ENCODE data around the gene CDH22. TPM values are rescaled to one million over a fixed set of nuclear protein-coding genes. Genes with fewer than 3 reads are reported as not detected.

The CDH22 gene
- total and polyA plus RNA-seq, 10 of the 15 experiments (the other 5 are each of a cell fraction or from before 2014, with no cell fraction given) = not detected

- TF ChIP-seq CHD2 (IDR thresholded peaks at IDR 0.05; ENCODE audit: borderline replicate concordance, low read depth, low read length) = no peak
- TF ChIP-seq WRNIP1 (IDR thresholded peaks at IDR 0.05; ENCODE audit: borderline replicate concordance, low read depth, low read length) = no peak
- no peak for TF ChIP-seq ATF2 (IDR thresholded peaks at IDR 0.05; ENCODE audit: low read length)
- TF ChIP-seq RBBP5 (conservative IDR thresholded peaks at IDR 0.05) = no peak
- TF ChIP-seq ZBTB33 (IDR thresholded peaks at IDR 0.05) = no peak
- TF ChIP-seq GATAD2B (conservative IDR thresholded peaks at IDR 0.05; ENCODE audit: low read depth) = no peak
- TF ChIP-seq RB1 (IDR thresholded peaks at IDR 0.05; ENCODE audit: borderline replicate concordance) = no peak
- no peak for TF ChIP-seq SUPT20H (IDR thresholded peaks at IDR 0.05; ENCODE audit: borderline replicate concordance, control insufficient read depth, low read depth, low read length)
- TF ChIP-seq USF1 (IDR thresholded peaks at IDR 0.05; ENCODE audit: borderline replicate concordance, extremely low read length, insufficient read depth, low read depth, low read length) = no peak
- no peak for TF ChIP-seq SREBF2 (IDR thresholded peaks at IDR 0.05; ENCODE audit: low read length)
- TF ChIP-seq CBFB (IDR thresholded peaks at IDR 0.05; ENCODE audit: low read depth) = no peak
- no peak for TF ChIP-seq JUND (IDR thresholded peaks at IDR 0.05; ENCODE audit: low read depth, low read length)
- TF ChIP-seq CEBPB (IDR thresholded peaks at IDR 0.05; ENCODE audit: borderline replicate concordance in 1 of 2, low read depth in 2 of 2, low read length in 2 of 2) = no peak
- no peak for TF ChIP-seq NR2F1 (conservative IDR thresholded peaks at IDR 0.05)
- no peak for TF ChIP-seq ZNF592 (IDR thresholded peaks at IDR 0.05)
- TF ChIP-seq BCLAF1 (IDR thresholded peaks at IDR 0.05) = no peak
These were observed 159.7 kb downstream of the CDH22 start (continued) for GRCh38 chr20:46148313-46149208.

Data from GM12878 (cell line).